Esophagus muscularis mucosa (tissue), 4 donors: ENCODE data around the gene RAB3C. TPM values are rescaled to one million over a fixed set of nuclear protein-coding genes. Genes with fewer than 3 reads are reported as not detected.

Experiments used
- DNase-seq: peaks from one replicate; pipeline ENCODE4 v3.0.0-alpha.2; 2017; ENCODE audit errors: extremely low spot score
- H3K27ac ChIP-seq, 4 donors: fragments of 200-600 bp; sonication (generic); replicated peaks in 1 of 4; 1 replicate in 3 of 4; 2 replicates in 1 of 4; pipeline ENCODE4 v1.5.1; 2016 to 2019; ENCODE audit warnings: mild to moderate bottlenecking in 1 of 4
- H3K27me3 ChIP-seq, 4 donors: fragments of 200-600 bp; sonication (generic); one replicate each; pipeline versions ENCODE4 v1.5.1 to v1.6.0; 2016 to 2019
- H3K36me3 ChIP-seq, 4 donors: fragments of 200-600 bp; sonication (generic); one replicate each; pipeline ENCODE4 v1.5.1; 2016 to 2019
- H3K4me1 ChIP-seq, 4 donors: fragments of 200-600 bp; sonication (generic); one replicate each; pipeline ENCODE4 v1.5.1; 2016 to 2019
- H3K4me3 ChIP-seq, 4 donors: fragments of 200-600 bp; sonication (generic); 1 replicate in 2 of 4; 2 replicates in 2 of 4; pipeline ENCODE4 v1.5.1; 2016 to 2019; ENCODE audit warnings: mild to moderate bottlenecking in 4 of 4, moderate library complexity in 1 of 4
- H3K9me3 ChIP-seq, 4 donors: fragments of 200-600 bp; sonication (generic); 1 replicate in 3 of 4; 2 replicates in 1 of 4; pipeline ENCODE4 v1.5.1; 2016 to 2019
- CTCF ChIP-seq, 3 experiments: fragments of 200-600 bp in 2 of 3; fragments of 450-650 bp in 1 of 3; sonication (generic) in 2 of 3; IDR thresholded peaks; one replicate each; pipeline ENCODE4 v1.5.1; 2017 to 2019; ENCODE audit warnings: antibody characterized with exemption in 3 of 3, mild to moderate bottlenecking in 2 of 3, moderate library complexity in 1 of 3
- EP300 ChIP-seq: sonication (generic); formaldehyde crosslinking; IDR thresholded peaks from one replicate; pipeline ENCODE4 v1.6.1; 2017; ENCODE audit warnings: antibody characterized with exemption
- POLR2A ChIP-seq: fragments of 450-650 bp; IDR thresholded peaks from one replicate; pipeline ENCODE4 v1.6.1; 2017; ENCODE audit warnings: antibody characterized with exemption, moderate library complexity, mild to moderate bottlenecking, low read depth
- POLR2AphosphoS5 ChIP-seq, 2 donors: sonication (generic); formaldehyde crosslinking; IDR thresholded peaks; one replicate each; pipeline ENCODE4 v1.6.1; 2017; ENCODE audit warnings: antibody characterized with exemption in 2 of 2
- WGBS: methylation state at CpG from one replicate; pipeline ENCODE4 v1.1.5; 2018; 5-methylcytosine and 5-hydroxymethylcytosine counted together
- intact Hi-C: fragments of 100-400 bp; cut with DNase I; formaldehyde crosslinking; loops from one replicate; pipeline ENCODE4 v1.15.1; 2023
- total RNA-seq, 4 donors: library from RNA; depleted of rRNA; stranded (reverse); fragments of >200 nt; gene quantifications; one replicate each; pipeline versions ENCODE4 v1.1.0 to v1.2.1, GENCODE V29; 2016

The RAB3C gene
- total RNA-seq, 4 donors from 2014 or later: 2.6 to 9.6 (median 5.9) TPM

GRCh38 chr5:58842852-58843251 is 260.0 kb downstream of the RAB3C start:
- H3K27ac ChIP-seq: no peak overlapping the region
- H3K9me3 ChIP-seq: peaks cover 0 to 20% (median 13%) of the 10 kb centered on the region in 4 donors
- H3K4me3 ChIP-seq: no peak overlapping the region
- no peaks in the 10 kb centered on the region for H3K36me3 ChIP-seq
- DNase-seq: no peak
- H3K4me1 ChIP-seq: no peaks in the 10 kb centered on the region
- no peaks in the 10 kb centered on the region for H3K27me3 ChIP-seq
- intact Hi-C loops: loop anchor here (10.0 kb wide), 1 partner anchor 348 kb away; the partner anchor contains the start of gene GAPT
- WGBS: 85% methylated on average over 2 of the region's 2 CpGs
- TF ChIP-seq POLR2A (no peak), CTCF (IDR thresholded peaks at IDR 0.05) (no peak), EP300 (no peak), POLR2AphosphoS5 (IDR thresholded peaks at IDR 0.05) (no peak)

GRCh38 chr5:58844395-58844794 is 261.5 kb downstream of the RAB3C start:
- peaks cover 0 to 19% (median 8%) of the 10 kb centered on the region in 4 donors for H3K9me3 ChIP-seq
- H3K27ac ChIP-seq: no peak overlapping the region
- H3K27me3 ChIP-seq: no peaks in the 10 kb centered on the region
- H3K36me3 ChIP-seq: no peaks in the 10 kb centered on the region
- no peaks in the 10 kb centered on the region for H3K4me1 ChIP-seq
- no peak overlapping the region for H3K4me3 ChIP-seq
- 74% methylated on average over 2 of the region's 2 CpGs for WGBS
- DNase-seq: no peak
- no peak for TF ChIP-seq EP300
- TF ChIP-seq POLR2A: no peak
- no peak for TF ChIP-seq CTCF (IDR thresholded peaks at IDR 0.05)
- TF ChIP-seq POLR2AphosphoS5 (IDR thresholded peaks at IDR 0.05): no peak
- intact Hi-C loops: loop anchor here (10.0 kb wide), 1 partner anchor 350 kb away; the partner anchor contains the start of gene GAPT

- no peaks in the 10 kb centered on the region for H3K9me3 ChIP-seq
- 95% methylated on average over 5 of the region's 5 CpGs for WGBS
- intact Hi-C loops: loop anchor here (10.0 kb wide), 1 partner anchor 352 kb away; the partner anchor contains the start of gene GAPT
These were observed 264.2 kb downstream of the RAB3C start for GRCh38 chr5:58847041-58847440.

GRCh38 chr5:58849223-58849622 is 266.3 kb downstream of the RAB3C start:
- no peak for TF ChIP-seq POLR2A
- TF ChIP-seq EP300: no peak
- TF ChIP-seq CTCF (IDR thresholded peaks at IDR 0.05): no peak
- TF ChIP-seq POLR2AphosphoS5 (IDR thresholded peaks at IDR 0.05): no peak
- H3K4me1 ChIP-seq: no peaks in the 10 kb centered on the region
- no peak for DNase-seq
- H3K36me3 ChIP-seq: no peaks in the 10 kb centered on the region
- no peaks in the 10 kb centered on the region for H3K9me3 ChIP-seq
- H3K27me3 ChIP-seq: no peaks in the 10 kb centered on the region
- H3K27ac ChIP-seq: no peak overlapping the region
- H3K4me3 ChIP-seq: no peak overlapping the region
- 53% methylated on average over 1 of the region's 1 CpG for WGBS
- intact Hi-C loops: loop anchor here (10.0 kb wide), 1 partner anchor 354 kb away; the partner anchor contains the start of gene GAPT

More at GRCh38 chr5:58847041-58847440, 264.2 kb downstream of the RAB3C start:
- DNase-seq: no peak
- Histone ChIP-seq H3K4me1 (no peaks in the 10 kb centered on the region), H3K4me3 (no peak overlapping the region), H3K27me3 (no peaks in the 10 kb centered on the region), H3K27ac (no peak overlapping the region), H3K36me3 (no peaks in the 10 kb centered on the region)
- TF ChIP-seq POLR2AphosphoS5 (IDR thresholded peaks at IDR 0.05) (no peak), POLR2A (no peak), EP300 (no peak), CTCF (IDR thresholded peaks at IDR 0.05) (no peak)
